GM19463 (cell line): ENCODE results near the gene ZBTB16.

Source experiments
- ATAC-seq: cut with Tn5 transposase; IDR thresholded peaks from one replicate; pipeline ENCODE4 v1.9.1; 2021; ENCODE audit warnings: mild to moderate bottlenecking, moderate library complexity; ENCODE audit not compliant: unreplicated experiment

ZBTB16 gene

DNA sequence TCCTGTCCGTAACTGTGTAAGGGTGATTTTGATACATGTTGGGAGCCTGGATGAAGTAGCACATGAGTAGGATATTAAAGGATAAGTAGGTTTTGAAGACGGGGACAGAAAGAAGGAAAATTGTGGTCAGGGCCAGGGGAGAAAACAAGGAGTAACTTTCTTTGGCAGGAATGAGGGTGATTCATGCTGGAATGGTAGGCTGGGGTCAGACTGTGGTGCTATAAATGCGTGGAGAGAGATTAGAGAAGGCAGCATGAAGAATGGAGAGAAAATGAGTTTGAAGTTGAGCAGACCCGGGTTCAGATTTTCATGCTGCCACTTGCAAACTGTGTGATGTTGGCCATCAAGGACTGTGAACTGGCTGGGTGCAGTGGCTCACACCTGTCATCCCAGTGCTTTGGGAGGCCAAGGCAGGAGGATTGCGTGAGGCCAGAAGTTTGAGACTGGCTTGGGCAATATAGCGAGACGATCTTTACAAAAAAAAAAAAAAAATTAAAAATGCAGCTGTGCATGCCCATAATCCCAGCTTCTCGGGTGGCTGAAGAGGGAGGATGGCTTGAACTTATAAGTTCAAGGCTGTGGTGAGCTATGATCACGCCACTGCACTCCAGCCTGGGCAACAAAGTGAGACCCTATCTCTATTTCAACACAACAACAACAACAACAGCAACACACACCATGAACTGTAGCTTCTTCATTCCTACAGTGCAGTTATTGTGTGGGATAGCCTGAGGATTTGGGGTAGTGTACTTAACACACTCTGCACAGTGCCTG, 22.3 kb downstream of the ZBTB16 start:
- no peak for ATAC-seq

DNA sequence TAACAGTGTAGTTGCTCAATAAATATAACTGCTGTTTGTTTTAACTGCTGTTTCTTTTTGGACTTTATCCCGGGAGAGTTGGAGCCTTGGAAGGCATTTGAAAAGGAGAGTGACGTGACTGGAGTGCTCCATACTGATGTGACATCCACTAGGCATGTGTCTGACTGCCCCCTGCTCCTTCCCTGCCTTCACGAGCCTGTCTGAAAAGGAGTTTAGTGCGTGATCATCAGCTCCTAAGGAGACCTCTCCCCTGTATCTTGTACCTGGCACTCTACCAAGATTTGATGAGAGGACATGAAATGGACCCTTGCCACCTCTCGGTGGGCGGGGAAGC, 22.9 kb downstream of the ZBTB16 start:
- ATAC-seq, result no peak

DNA sequence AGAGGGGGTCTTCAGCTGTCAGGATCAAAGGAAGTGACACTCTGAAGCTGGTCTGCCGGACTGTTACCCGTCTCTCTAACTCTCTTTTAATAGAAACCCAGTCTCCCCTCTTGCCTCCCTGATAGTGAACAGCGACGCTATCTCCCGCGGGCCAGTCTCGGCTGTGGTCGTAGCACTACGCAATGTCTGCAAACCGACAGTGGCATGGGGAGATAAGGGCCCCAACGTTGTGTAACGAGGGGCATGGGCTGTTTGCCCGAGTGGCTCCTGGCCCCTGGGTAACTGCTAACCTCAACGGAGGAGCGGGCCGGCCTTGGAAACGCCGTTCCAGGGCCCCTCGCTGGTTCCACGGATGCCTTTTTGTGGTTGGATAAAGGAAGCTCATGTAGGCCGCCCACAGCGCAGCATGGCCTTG, 23.3 kb downstream of the ZBTB16 start:
- no peak for ATAC-seq

DNA sequence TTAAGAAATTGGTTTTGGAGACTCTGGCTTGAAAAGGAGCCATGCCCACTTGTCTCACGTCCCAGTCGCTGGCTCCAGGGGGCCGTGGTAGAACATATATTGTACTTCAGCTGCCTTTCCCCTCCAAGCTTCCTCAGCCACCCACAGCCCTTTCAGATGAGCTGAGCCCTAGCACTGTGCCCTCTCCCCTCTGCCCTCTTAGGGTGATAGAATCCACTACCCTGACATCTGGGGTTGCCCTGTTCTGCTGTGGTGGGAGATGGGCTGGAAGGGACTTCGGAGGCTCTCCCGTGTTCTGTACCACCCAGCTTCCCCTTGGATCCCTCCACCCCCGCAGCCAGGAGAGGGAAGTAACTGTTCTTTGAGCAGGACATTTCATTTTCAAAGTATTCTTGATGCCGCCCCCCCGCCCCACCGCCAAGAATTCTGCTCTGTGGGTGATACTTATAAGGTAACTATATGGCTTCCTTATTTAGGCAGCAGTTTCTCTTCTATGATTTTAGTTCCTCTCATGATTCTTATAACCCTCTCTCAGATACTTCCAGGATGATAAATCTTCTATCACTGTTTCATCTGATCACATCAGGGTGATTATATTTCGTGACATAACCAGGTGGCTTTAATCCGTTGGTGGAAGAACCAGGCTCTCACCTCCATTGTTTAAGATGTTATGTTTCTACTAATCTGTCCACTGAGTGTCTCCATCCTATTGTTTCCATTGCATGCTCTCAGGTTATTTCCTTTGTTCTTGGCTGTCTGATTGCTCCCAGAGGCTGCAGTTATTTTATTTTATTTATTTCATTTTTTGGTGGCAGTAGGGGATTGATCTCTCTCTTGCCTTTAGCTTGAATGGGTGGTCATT, 24.1 kb downstream of the ZBTB16 start:
- ATAC-seq, result no peak

DNA sequence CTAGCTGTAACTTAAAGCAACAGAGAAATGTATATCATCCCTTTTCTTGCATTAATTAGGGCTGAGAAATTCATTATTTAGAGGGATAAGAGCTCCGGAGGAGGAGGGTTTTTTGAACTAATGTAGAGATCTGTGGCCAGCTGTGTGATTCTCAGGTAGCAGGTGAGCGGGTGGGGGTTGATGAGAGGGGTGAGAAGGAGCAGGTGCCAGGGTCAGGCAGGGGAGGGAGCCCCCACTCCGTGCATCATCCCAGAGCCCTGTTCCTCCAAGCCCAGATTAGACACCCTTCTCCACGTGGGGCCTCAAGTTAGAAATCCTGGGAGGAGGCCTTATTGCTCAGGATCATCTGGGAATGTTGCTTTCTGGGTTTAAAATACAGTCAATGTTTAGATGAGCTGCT, 24.9 kb downstream of the ZBTB16 start:
- ATAC-seq, result no peak

DNA sequence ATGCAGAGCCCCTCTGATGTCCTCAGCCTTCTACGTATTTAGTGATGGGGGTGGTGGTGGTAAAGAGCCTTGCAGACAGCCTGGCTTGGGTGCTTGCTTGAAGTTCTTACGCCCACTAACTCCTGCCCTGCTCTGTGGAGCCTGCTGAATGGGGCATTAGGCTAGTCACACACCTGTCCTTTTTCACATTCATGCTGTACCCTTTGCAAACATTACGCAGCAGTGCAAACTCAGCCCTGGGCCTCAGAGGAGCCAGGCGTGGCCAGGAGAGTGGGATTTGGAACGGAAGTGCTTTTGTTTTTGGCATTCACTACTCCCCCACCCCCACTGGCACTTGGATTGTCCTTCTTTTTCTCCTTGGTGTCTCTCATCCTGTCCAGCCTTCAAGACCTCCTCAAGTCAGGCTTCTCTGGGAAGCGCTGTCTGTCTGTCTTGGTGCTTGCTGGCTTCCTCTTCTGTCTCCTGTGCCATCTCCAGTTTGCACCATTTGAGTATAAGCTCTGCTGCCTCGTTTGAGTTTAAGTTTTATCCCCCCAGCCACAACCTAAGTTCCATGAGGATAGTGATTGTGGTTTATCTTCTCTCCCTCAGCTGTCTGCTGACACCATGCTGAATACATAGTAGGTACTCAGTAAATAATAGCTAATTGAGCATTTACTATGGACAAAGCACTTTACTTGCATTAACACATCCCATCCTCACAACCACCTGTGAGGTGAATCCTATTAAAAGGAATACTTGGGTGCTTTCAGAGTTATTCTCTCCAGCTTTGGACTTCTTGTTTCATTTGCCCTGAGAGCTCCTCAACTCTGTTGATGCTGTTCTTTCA, 26.7 kb downstream of the ZBTB16 start:
- no peak for ATAC-seq

DNA sequence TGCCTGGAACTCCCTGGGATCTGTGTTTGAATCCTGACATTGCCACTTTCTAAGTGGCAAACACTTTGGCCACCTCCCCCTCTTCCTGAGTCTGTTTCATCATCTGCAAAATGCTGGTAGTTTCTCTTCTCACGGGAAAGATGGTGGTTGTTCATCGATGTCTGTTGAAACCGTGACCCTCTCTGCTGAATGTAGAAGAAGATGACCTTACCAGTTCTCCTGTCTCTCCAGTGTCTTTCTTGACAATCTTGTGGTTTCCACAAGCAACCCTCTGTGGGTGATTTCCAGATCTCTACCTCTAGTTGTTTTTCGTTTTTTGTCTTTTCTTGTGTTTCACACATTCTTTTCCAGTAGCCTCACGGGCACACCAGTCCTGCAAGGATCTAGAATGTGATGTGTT, 27.5 kb downstream of the ZBTB16 start:
- no peak for ATAC-seq

DNA sequence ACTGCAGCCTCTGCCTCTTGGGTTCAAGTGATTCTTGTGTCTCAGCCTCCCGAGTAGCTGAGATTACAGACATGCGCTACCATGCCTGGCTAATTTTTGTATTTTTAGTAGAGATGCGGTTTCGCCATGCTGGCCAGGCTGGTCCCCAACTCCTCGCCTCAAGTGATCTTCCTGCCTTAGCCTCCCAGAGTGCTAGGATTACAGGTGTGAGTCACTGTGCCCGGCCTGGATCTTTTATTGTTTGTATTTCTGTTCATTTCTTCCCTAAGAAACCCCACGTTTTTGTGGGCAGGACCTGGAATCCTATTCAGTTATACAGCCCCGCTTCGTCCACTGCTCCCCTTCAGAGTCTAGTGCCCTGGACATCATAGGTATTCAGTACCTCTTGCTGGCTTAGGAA, 28.7 kb downstream of the ZBTB16 start:
- no peak for ATAC-seq

DNA sequence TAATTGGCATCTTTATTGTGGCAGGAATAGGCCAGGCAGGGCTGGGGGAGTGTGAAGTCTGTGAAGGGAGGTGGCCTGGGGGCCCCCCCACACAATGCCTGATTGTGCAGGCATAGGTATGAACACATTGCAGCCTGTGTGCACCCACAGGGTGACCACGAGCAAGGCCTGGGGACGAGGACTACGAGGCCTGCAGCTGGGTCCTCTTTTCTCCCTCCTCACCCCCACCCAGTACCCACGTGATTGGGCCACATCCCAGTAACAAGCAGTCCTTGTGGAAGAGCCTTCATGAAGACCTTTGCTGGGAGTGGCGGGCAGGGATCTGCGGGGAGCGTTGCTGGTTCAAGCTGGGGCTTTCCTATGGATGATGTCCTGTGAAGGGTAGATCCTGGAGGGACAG, 29.3 kb downstream of the ZBTB16 start:
- ATAC-seq, result no peak

DNA sequence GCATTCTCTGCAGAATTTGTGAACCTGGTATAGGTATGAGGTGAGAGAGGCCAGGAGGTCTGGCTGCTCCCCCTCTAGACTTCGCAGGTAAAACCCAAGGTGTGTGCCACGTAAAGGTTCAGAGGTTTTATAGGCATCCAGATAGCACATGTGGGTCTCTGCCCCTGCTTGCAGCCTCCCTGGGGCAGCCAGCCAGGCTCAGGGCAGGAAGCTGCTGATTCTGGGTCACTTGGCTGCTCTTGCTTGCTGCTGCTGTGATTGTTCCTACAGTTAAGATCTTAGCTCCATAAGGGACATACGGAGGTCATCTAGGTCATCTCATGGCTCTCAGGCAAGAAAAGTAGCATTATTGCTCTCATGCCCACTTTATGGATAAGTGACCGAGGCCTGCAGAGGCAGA, 30.2 kb downstream of the ZBTB16 start:
- ATAC-seq, result no peak

DNA sequence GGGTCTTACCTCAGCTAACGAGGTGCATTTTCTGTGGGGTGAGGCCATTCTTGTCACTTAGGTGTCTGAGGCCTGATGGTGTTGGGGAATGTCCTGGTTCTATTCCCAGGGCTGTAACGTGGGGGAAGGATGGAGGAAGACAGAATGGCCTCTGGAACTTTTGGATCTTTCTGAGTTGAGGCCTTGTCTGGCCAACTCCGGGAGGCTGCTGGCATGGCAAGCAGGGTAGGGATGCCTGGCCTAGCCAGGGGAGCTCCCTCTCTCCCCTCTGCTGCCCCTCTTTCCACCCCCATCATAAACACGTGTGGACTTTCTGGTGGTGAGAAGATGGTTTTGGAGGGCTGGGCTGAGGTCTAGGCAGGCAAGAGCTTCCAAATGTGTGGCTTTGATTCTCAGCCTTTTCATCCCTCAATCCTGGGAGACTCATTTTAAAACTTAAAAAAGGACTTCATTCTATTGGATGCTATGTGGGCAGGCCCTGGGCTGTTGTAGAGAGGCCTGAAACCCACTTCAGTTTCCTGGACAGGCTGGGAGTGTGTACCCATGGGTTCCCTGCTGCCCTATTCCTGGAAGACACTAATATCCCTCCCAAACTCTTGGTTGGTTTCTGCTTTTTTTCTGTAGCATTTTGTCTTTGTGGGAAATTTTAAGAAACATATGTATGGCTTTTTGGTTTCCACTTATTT, 30.9 kb downstream of the ZBTB16 start:
- no peak for ATAC-seq

DNA sequence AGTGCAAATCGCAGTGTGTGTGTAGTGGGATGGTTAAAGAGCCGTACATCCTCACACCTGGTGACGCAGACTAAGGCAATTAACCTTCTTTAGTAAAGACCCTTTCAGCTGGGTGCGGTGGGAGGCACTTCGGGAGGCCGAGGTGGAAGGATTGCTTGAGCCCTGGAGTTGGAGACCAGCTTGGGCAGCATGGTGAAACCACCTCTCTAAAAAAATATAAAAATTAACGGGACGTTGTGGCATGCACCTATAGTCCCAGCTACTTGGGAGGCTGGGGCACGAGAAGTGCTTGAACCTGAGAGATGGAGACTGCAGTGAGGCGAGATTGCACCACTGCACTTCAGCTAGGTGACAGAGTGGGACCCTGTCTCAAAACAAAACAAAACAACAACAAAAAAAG, 31.5 kb downstream of the ZBTB16 start:
- no peak for ATAC-seq

DNA sequence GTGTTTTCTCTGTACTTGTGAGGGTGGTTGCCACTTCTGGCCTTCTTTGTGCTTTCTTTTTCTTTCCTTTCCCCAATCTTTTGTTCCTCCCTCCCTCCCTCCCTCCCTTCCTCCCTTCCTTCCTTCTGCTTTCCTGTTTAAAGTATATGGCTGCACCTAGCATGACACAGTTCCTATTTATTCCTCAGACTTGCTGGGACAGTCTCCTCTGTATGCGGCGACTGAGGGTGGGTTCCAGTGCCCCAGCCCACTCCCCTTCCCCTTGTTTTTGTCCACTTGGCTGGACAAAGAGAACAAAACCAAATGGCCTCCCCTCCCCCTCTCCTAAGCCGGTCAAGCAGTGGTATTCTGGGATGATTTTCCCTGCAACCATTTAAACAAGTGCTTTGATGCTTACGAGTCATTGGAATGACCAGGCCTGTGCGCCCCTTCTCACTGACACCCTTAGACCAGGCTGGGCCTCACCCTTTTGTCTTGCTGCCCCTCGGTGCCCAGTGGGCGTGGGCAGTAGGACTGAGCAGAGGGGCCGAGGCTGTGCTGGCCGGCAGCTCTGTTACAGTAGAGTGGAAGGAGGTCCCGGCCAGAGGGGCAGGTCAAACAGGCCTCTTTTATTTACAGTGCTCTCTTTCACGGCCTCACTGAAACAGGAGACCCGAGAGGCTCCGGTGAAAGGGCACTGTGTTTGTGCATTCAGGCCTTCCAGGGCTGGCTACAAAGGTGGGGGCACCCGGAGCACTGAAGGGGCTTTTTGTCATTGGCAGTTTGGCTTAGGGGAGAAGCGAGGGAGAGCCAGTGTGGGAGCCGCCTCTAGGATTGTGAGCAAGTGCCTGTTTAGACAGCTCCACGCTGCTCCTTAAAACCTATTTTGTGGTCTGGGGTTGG, 32.2 kb downstream of the ZBTB16 start:
- no peak for ATAC-seq

DNA sequence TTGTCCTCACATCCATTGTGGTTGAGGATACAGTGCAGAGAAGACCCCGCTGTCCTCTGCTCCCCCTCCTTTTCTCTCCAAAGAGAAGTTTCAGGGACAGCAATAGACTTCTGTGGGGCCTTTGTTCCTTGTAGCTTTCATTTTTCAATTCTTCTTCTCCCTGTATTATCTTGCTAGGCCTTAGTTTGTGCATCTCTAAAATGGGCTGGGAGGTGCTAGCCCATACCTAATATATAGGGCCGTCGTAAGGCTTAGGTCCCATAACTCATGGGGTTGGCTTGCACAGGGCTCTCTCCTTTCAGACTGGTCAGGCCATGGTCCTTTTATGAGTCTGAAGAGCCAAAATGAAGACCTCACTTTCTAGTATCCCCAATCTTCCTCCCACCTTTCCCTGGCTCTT, 33.0 kb downstream of the ZBTB16 start:
- ATAC-seq, result no peak

DNA sequence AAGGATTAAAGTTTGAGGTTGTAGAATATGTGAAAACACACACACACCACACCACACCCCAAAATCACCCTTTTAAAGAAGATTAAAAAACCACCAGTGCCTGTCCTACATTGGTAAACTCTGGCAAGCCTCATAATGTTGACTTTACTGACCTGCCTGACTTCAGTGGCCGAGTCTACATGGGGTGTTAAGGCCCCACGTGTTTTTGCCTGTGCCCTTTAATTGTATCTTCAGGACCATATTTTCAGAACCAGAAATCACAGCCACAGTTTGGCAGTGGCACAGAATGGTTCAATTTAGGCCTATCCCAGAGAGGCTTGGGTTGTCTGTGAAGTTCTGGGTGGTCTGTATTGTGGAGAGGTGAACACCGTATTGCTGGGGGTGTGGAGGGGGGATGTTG, 33.4 kb downstream of the ZBTB16 start:
- ATAC-seq, result no peak

DNA sequence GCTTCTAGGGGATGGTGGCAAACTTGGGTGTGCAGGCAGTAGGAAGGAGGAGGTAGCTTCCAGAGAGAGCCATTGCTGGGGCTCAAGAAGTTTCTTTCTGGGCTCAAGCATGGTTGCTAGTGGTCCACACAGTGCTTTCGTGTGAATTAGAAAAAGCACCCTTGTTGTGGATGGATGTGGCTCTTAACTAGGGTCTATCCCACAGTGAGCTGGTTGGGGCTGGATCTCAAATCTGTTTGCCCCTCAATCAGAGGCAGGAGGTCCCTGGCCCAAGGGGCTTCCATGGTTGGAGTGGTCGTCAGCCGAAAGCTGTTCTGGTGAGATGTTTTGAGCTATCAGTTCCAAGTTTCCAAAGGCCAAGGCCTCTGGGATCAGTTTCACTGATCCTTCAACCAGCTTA, 35.0 kb downstream of the ZBTB16 start:
- no peak for ATAC-seq

DNA sequence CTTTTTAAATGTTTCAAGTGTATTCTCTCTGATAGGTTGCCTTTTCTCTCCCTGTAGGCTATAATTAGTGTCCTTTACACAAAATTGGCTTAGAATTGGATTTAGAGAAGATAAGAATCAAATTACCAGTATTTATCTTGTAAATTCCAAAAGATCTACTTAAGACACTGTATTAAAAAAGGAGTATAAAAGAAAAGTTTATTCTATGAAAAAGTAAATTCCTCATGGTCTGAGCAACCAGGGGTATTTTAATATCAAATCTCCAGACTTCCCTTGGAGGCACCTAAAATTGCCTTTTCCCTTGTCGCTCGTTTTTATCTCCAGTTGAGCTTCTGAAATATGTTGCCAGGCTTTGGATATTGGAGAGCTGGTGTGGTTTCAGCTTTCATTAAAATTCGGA, 36.4 kb downstream of the ZBTB16 start:
- no peak for ATAC-seq

DNA sequence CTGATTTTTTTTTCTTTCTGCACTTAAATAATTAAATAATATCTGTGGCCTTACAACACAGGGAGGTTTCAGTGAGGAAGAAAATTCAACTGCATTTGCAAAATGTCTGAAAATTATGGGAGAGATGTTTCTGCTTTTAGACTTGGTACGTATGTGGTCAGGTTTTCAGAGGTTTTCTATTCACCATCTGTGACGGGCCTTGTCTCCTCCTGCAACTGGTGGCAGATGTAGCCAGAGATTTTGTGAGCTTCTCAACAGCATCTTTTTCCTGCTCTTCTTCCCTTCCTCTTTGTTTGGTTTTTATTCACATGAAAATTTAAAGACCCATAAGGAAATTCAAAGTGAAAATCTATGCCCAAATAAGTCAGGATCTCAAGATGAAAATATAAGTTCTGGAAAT, 38.3 kb downstream of the ZBTB16 start:
- no peak for ATAC-seq

DNA sequence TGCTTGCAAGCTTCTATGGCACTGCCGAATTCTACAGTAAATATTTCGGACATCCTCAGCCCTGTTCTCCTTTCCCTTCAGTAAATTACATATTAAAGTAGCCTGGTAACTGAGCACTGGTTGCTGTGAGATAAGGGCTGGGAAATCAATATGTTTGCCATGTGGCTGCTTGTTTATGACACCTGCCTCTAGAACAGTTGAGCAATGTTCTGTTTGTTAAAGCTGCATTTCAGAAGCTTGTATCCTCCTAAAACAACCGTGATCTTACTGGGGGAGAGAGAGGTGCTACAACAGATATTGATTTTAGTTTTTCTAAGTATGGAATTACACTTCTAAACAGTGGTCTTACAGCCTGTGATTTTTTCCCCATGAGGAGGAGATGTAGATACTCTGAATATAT, 39.4 kb downstream of the ZBTB16 start:
- ATAC-seq, result no peak
